Astrocyte (in vitro differentiated cells and primary cell): ENCODE results near the gene FOXN4. TPM values are rescaled to one million over a fixed set of nuclear protein-coding genes. Genes with fewer than 3 reads are reported as not detected.

Experiments used
- DNase-seq: peaks from one replicate; pipeline ENCODE4 v3.0.0-alpha.2; 2010; ENCODE audit warnings: low read depth
- FAIRE-seq: peaks from 2 replicates; lab custom pipeline; 2011; peaks lifted over from hg19 to GRCh38; lab: Jason Lieb, UNC
- H2AFZ ChIP-seq: 2 replicates; pipeline ENCODE4 v1.6.0; 2012; ENCODE audit warnings: low read depth, low read length, inconsistent platforms
- H3K27ac ChIP-seq: 2 replicates; pipeline ENCODE4 v1.5.1; 2011; ENCODE audit warnings: low read depth, low read length, inconsistent platforms
- H3K27me3 ChIP-seq: 2 replicates; pipeline ENCODE4 v1.6.0; 2011; ENCODE audit warnings: low read length, inconsistent platforms; ENCODE audit not compliant: insufficient read depth
- H3K36me3 ChIP-seq: 2 replicates; pipeline ENCODE4 v1.5.1; 2011; ENCODE audit warnings: low read length, inconsistent platforms; ENCODE audit not compliant: insufficient read depth
- H3K4me1 ChIP-seq: 2 replicates; pipeline ENCODE4 v1.5.1; 2011; ENCODE audit warnings: low read length, inconsistent platforms; ENCODE audit not compliant: insufficient read depth
- H3K4me2 ChIP-seq: 2 replicates; pipeline ENCODE4 v1.6.0; 2012; ENCODE audit warnings: low read length, inconsistent platforms
- H3K4me3 ChIP-seq: 2 replicates; pipeline ENCODE4 v1.5.1; 2011; ENCODE audit warnings: low read depth, mild to moderate bottlenecking, low read length, inconsistent platforms; ENCODE audit not compliant: insufficient read depth
- H3K79me2 ChIP-seq: 2 replicates; pipeline ENCODE4 v1.6.0; 2012; ENCODE audit warnings: mild to moderate bottlenecking, low read length, inconsistent platforms; ENCODE audit not compliant: insufficient read depth
- H3K9ac ChIP-seq: 2 replicates; pipeline ENCODE4 v1.6.0; 2012; ENCODE audit warnings: mild to moderate bottlenecking, low read length, inconsistent platforms
- H3K9me3 ChIP-seq: 2 replicates; pipeline ENCODE4 v1.5.1; 2012; ENCODE audit warnings: low read depth, mild to moderate bottlenecking, low read length, inconsistent platforms; ENCODE audit not compliant: insufficient read depth
- H4K20me1 ChIP-seq: 2 replicates; pipeline ENCODE4 v1.6.0; 2012; ENCODE audit warnings: low read length, inconsistent platforms; ENCODE audit not compliant: insufficient read depth
- H3K27ac Mint-ChIP-seq: one replicate; pipeline ENCODE4 v1.8.0; 2021; ENCODE audit warnings: mild to moderate bottlenecking, mixed read lengths; ENCODE audit not compliant: unreplicated experiment
- H3K27me3 Mint-ChIP-seq: one replicate; pipeline ENCODE4 v1.8.0; 2021; ENCODE audit warnings: low read depth, mixed read lengths; ENCODE audit not compliant: unreplicated experiment
- H3K36me3 Mint-ChIP-seq: one replicate; pipeline ENCODE4 v1.8.0; 2021; ENCODE audit warnings: low read depth, mixed read lengths; ENCODE audit not compliant: unreplicated experiment
- H3K4me1 Mint-ChIP-seq: one replicate; pipeline ENCODE4 v1.8.0; 2021; ENCODE audit warnings: low read depth, mixed read lengths; ENCODE audit not compliant: unreplicated experiment
- H3K4me3 Mint-ChIP-seq: one replicate; pipeline ENCODE4 v1.8.0; 2021; ENCODE audit warnings: mild to moderate bottlenecking, moderate library complexity, mixed read lengths; ENCODE audit not compliant: unreplicated experiment
- H3K9me3 Mint-ChIP-seq: one replicate; pipeline ENCODE4 v1.8.0; 2021; ENCODE audit warnings: mild to moderate bottlenecking, mixed read lengths; ENCODE audit not compliant: unreplicated experiment
- EZH2 ChIP-seq: IDR thresholded peaks from 2 replicates; pipeline ENCODE4 v1.6.1; 2012; ENCODE audit warnings: mild to moderate bottlenecking, low read length, inconsistent platforms; ENCODE audit not compliant: insufficient read depth
- total RNA-seq: library from RNA; stranded (reverse); gene quantifications from 2 replicates; pipeline ENCODE4 v1.2.1, GENCODE V29; 2021
- TF ChIP-seq, protein P1 (sequence below): IDR thresholded peaks from 2 replicates; pipeline ENCODE4 v1.5.1; 2011; ENCODE audit warnings: low read depth, mild to moderate bottlenecking, inconsistent platforms, low read length, moderate library complexity; ENCODE audit not compliant: insufficient read depth

FOXN4 gene
- total RNA-seq, 1 donor from 2014 or later: not detected

DNA sequence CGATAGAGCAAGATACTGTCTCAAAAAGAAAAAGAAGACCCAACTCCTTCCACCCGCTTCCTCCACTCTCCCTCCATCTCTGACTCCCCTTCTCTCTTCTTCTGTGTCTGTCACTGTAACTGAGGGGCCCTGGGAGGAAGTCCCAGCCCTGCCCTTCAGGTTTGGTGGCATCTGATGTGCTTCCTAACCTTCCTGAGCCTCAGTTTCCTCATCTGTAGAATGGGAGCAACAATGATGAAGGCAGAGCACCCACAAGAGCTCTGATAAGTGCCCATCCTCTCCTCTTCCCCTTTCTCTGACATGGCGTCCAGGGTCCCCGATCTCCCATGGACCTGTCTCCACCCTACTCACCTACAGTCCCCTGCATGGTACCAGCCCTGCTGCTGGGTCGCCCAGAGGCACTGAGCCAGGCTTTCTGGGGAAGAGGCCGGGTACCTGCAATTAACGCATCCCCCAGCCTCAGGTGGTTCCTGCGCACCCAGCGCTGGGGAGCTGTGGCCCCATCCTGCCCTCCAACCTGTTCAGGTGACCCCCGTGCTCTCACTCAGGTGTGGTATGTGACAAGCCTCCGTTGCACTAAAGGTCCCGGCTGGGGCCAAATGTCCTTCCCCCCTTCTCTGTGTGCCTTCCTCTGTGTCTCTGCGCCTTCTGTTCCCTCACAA lies 13.2 kb downstream of the FOXN4 start:
- FAIRE-seq (no peak), DNase-seq (no peak)
- Mint-ChIP-seq H3K4me3 (no peak overlapping the region), H3K36me3 (no peaks in the 10 kb centered on the region), H3K4me1 (no peaks in the 10 kb centered on the region), H3K9me3 (no peaks in the 10 kb centered on the region), H3K27me3 (peaks cover 58% of the 10 kb centered on the region), H3K27ac (no peak overlapping the region)
- TF ChIP-seq, protein P1, sequence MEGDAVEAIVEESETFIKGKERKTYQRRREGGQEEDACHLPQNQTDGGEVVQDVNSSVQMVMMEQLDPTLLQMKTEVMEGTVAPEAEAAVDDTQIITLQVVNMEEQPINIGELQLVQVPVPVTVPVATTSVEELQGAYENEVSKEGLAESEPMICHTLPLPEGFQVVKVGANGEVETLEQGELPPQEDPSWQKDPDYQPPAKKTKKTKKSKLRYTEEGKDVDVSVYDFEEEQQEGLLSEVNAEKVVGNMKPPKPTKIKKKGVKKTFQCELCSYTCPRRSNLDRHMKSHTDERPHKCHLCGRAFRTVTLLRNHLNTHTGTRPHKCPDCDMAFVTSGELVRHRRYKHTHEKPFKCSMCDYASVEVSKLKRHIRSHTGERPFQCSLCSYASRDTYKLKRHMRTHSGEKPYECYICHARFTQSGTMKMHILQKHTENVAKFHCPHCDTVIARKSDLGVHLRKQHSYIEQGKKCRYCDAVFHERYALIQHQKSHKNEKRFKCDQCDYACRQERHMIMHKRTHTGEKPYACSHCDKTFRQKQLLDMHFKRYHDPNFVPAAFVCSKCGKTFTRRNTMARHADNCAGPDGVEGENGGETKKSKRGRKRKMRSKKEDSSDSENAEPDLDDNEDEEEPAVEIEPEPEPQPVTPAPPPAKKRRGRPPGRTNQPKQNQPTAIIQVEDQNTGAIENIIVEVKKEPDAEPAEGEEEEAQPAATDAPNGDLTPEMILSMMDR: no peak
- no peak for TF ChIP-seq EZH2
- no peak overlapping the region for H3K4me2 ChIP-seq
- H3K27me3 ChIP-seq: peaks cover 5% of the 10 kb centered on the region
- no peaks in the 10 kb centered on the region for H3K79me2 ChIP-seq
- no peak overlapping the region for H2AFZ ChIP-seq
- no peak overlapping the region for H3K27ac ChIP-seq
- no peaks in the 10 kb centered on the region for H4K20me1 ChIP-seq
- no peak overlapping the region for H3K9ac ChIP-seq
- no peaks in the 10 kb centered on the region for H3K9me3 ChIP-seq
- H3K4me1 ChIP-seq: peaks cover 3% of the 10 kb centered on the region
- H3K36me3 ChIP-seq: no peaks in the 10 kb centered on the region
- H3K4me3 ChIP-seq: no peak overlapping the region

- Histone ChIP-seq H3K4me3 (no peak overlapping the region), H3K9me3 (no peaks in the 10 kb centered on the region), H3K4me1 (peaks cover 3% of the 10 kb centered on the region), H3K79me2 (no peaks in the 10 kb centered on the region), H3K27ac (no peak overlapping the region), H4K20me1 (no peaks in the 10 kb centered on the region), H2AFZ (no peak overlapping the region), H3K4me2 (no peak overlapping the region), H3K27me3 (peaks cover 10% of the 10 kb centered on the region), H3K9ac (no peak overlapping the region), H3K36me3 (no peaks in the 10 kb centered on the region)
- DNase-seq: no peak
- no peak for FAIRE-seq
- no peaks in the 10 kb centered on the region for H3K4me1 Mint-ChIP-seq
- H3K9me3 Mint-ChIP-seq: no peaks in the 10 kb centered on the region
- no peak for TF ChIP-seq EZH2
- TF ChIP-seq, protein P1: no peak
- no peaks in the 10 kb centered on the region for H3K36me3 Mint-ChIP-seq
- H3K27me3 Mint-ChIP-seq: peaks cover 57% of the 10 kb centered on the region
- no peak overlapping the region for H3K27ac Mint-ChIP-seq
- H3K4me3 Mint-ChIP-seq: no peak overlapping the region
Measured at GRCh38 chr12:109294286-109294796, 14.7 kb downstream of the FOXN4 start.

GRCh38 chr12:109293106-109293505 lies 16.0 kb downstream of the FOXN4 start:
- Mint-ChIP-seq H3K4me3 (no peak overlapping the region), H3K36me3 (no peaks in the 10 kb centered on the region), H3K27me3 (peaks cover 57% of the 10 kb centered on the region), H3K27ac (no peak overlapping the region), H3K4me1 (no peaks in the 10 kb centered on the region), H3K9me3 (no peaks in the 10 kb centered on the region)
- FAIRE-seq (no peak), DNase-seq (no peak)
- H3K27me3 ChIP-seq: peaks cover 7% of the 10 kb centered on the region
- peaks cover 3% of the 10 kb centered on the region for H3K4me1 ChIP-seq
- no peak for TF ChIP-seq EZH2
- TF ChIP-seq, protein P1: no peak
- H2AFZ ChIP-seq: no peak overlapping the region
- H3K79me2 ChIP-seq: no peaks in the 10 kb centered on the region
- H3K4me3 ChIP-seq: no peak overlapping the region
- H3K9me3 ChIP-seq: no peaks in the 10 kb centered on the region
- no peak overlapping the region for H3K4me2 ChIP-seq
- H4K20me1 ChIP-seq: no peaks in the 10 kb centered on the region
- H3K36me3 ChIP-seq: no peaks in the 10 kb centered on the region
- no peak overlapping the region for H3K27ac ChIP-seq
- H3K9ac ChIP-seq: no peak overlapping the region
